GM23338 (cell line): ENCODE data around the gene VPS52. TPM values are rescaled to one million over a fixed set of nuclear protein-coding genes. Genes with fewer than 3 reads are reported as not detected.

Experiments used
- ATAC-seq: fragments of 200-7000 bp; cut with Tn5 transposase; 3 replicates; pipeline ENCODE4 v1.9.1; 2020
- DNase-seq: peaks from one replicate; pipeline ENCODE4 v3.0.0-alpha.2; 2015; ENCODE audit warnings: low spot score
- H2AFZ ChIP-seq: fragments of 200-600 bp; sonication (generic); 2 replicates; pipeline ENCODE4 v1.8.0; 2016; ENCODE audit warnings: antibody characterized with exemption, mild to moderate bottlenecking, moderate library complexity
- H3F3A ChIP-seq: fragments of 200-600 bp; sonication (generic); replicated peaks from 2 replicates; pipeline ENCODE4 v1.8.0; 2017; ENCODE audit warnings: antibody characterized with exemption, mixed run types, low read depth
- H3K27ac ChIP-seq: fragments of 200-600 bp; sonication (generic); 2 replicates; pipeline ENCODE4 v1.6.1; 2016; ENCODE audit warnings: low read depth
- H3K27me3 ChIP-seq: fragments of 200-600 bp; sonication (generic); 2 replicates; pipeline ENCODE4 v1.8.0; 2016; ENCODE audit warnings: mild to moderate bottlenecking, mixed run types, moderate library complexity; ENCODE audit not compliant: insufficient read depth
- H3K36me3 ChIP-seq: fragments of 200-600 bp; sonication (generic); 2 replicates; pipeline ENCODE4 v1.8.0; 2016; ENCODE audit warnings: mild to moderate bottlenecking; ENCODE audit not compliant: insufficient read depth
- H3K4me1 ChIP-seq: fragments of 200-600 bp; sonication (generic); 2 replicates; pipeline ENCODE4 v1.8.0; 2016; ENCODE audit warnings: mild to moderate bottlenecking, moderate library complexity; ENCODE audit not compliant: insufficient read depth
- H3K4me2 ChIP-seq: fragments of 200-600 bp; sonication (generic); 2 replicates; pipeline ENCODE4 v1.7.1; 2017; ENCODE audit warnings: mixed run types
- H3K4me3 ChIP-seq: fragments of 200-600 bp; sonication (generic); 2 replicates; pipeline ENCODE4 v1.6.1; 2016; ENCODE audit warnings: mixed run types
- H3K79me2 ChIP-seq: fragments of 200-600 bp; sonication (generic); replicated peaks from 2 replicates; pipeline ENCODE4 v1.8.0; 2017; ENCODE audit warnings: mild to moderate bottlenecking; ENCODE audit not compliant: insufficient read depth
- H3K9me2 ChIP-seq: fragments of 200-600 bp; sonication (generic); 2 replicates; pipeline ENCODE4 v1.8.0; 2017; ENCODE audit not compliant: insufficient read depth
- H4K20me1 ChIP-seq: fragments of 200-600 bp; sonication (generic); replicated peaks from 2 replicates; pipeline ENCODE4 v1.8.0; 2017; ENCODE audit warnings: mild to moderate bottlenecking; ENCODE audit not compliant: insufficient read depth
- H3K27ac Mint-ChIP-seq: 2 replicates; pipeline ENCODE4 v1.8.0; 2020; ENCODE audit warnings: inconsistent platforms, mild to moderate bottlenecking, moderate library complexity, mixed read lengths
- H3K27me3 Mint-ChIP-seq: 3 replicates; pipeline ENCODE4 v1.8.0; 2022; ENCODE audit warnings: low read depth, mild to moderate bottlenecking, moderate library complexity, mixed read lengths, inconsistent platforms; ENCODE audit not compliant: insufficient read depth, poor library complexity
- H3K36me3 Mint-ChIP-seq: 3 replicates; pipeline ENCODE4 v1.8.0; 2021; ENCODE audit warnings: low read depth, mild to moderate bottlenecking, inconsistent platforms, moderate library complexity, mixed read lengths
- H3K4me1 Mint-ChIP-seq: 3 replicates; pipeline ENCODE4 v1.8.0; 2020; ENCODE audit warnings: mild to moderate bottlenecking, inconsistent platforms, mixed read lengths
- H3K4me3 Mint-ChIP-seq: 3 replicates; pipeline ENCODE4 v1.8.0; 2021; ENCODE audit warnings: moderate library complexity, mild to moderate bottlenecking, inconsistent platforms, mixed read lengths
- H3K9me3 Mint-ChIP-seq: 3 replicates; pipeline ENCODE4 v1.8.0; 2020; ENCODE audit warnings: moderate library complexity, mild to moderate bottlenecking, inconsistent platforms, mixed read lengths
- CREB1 ChIP-seq: fragments of 250-450 bp; sonication (Bioruptor Pico); IDR thresholded peaks from 2 replicates; pipeline ENCODE4 v1.5.0; 2020; ENCODE audit warnings: low read depth, mild to moderate bottlenecking, moderate library complexity
- ETS1 ChIP-seq: IDR thresholded peaks from 2 replicates; pipeline ENCODE4 v1.6.1; 2016; ENCODE audit warnings: antibody characterized with exemption
- POLR2AphosphoS5 ChIP-seq: IDR thresholded peaks from 2 replicates; pipeline ENCODE4 v1.6.1; 2016; ENCODE audit warnings: antibody characterized with exemption, low read depth
- STAT1 ChIP-seq: IDR thresholded peaks from one replicate; pipeline ENCODE4 v1.6.1; 2016; ENCODE audit warnings: antibody characterized with exemption; ENCODE audit not compliant: unreplicated experiment
- polyA plus RNA-seq: library from polyadenylated mRNA; unstranded; fragments of >200 nt; fragmentation: Nextera tagmentation; extraction: Ambion mirVana; gene quantifications from 2 replicates; pipeline ENCODE4 v1.2.1, GENCODE V29; 2016
- total RNA-seq: library from RNA; depleted of rRNA; stranded (reverse); fragments of >200 nt; shearing (Covaris generic); gene quantifications from 2 replicates; pipeline ENCODE4 v1.2.3, GENCODE V29; 2014
- TF ChIP-seq, protein P1 (sequence below), 2 experiments: fragments of 200-600 bp in 1 of 2; sonication (generic) in 1 of 2; conservative IDR thresholded peaks; 2 replicates each; pipeline versions ENCODE4 v1.5.1 to v1.6.1; 2016 to 2017; ENCODE audit warnings: antibody characterized with exemption in 2 of 2, low read depth in 2 of 2, mild to moderate bottlenecking in 2 of 2, moderate library complexity in 1 of 2
- TF ChIP-seq, protein P2 (sequence below): IDR thresholded peaks from one replicate; pipeline ENCODE4 v1.6.1; 2018; ENCODE audit warnings: antibody characterized with exemption; ENCODE audit not compliant: unreplicated experiment

VPS52 gene
- total and polyA plus RNA-seq, 2 experiments from 2014 or later = 27.9 to 31.1 TPM

DNA sequence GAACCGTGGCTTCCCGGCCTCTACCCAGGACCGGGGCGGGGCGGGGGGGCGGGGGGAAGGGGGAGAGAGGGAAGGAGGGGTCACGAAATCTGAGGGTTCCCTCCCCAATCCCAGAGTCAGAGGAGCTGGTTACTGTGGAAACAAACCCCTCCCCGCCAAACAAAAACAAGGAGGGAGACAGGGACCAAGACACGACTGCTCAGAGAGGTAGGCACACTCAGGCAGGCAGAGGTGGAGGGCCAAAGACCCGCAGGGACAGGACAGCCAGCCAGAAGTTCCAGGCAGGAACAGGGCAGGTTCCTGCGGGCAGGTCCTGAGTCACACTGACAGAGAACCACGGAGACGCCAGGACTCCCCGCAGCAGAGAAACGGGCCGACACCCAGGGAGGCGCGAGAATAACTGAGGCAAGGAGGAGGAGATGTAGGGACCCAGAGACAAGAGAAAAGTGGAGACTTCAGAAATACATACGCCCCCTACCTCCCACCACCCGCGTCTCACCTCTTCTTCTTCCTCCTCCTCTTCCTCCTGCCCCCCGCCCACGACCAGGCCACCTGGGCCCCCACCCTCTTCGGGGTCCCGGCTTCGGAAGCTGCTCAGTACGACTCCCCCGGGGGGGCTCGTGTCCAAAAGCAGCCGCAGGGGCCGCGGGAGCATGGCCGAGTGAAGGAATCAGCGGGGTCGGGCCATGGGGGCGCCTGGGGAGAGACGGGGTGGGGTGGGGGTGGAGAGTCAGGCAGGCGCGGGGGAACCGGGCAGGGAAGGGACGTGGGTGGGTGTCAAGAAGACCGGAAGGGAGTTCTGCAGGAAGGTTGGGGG lies 26.5 kb upstream of the VPS52 start:
- H3K27ac ChIP-seq = peak overlapping the region; percentile 78; the same call in 1 of the 2 replicates
- H3K9me3 Mint-ChIP-seq = no peaks in the 10 kb centered on the region
- TF ChIP-seq, protein P1, sequence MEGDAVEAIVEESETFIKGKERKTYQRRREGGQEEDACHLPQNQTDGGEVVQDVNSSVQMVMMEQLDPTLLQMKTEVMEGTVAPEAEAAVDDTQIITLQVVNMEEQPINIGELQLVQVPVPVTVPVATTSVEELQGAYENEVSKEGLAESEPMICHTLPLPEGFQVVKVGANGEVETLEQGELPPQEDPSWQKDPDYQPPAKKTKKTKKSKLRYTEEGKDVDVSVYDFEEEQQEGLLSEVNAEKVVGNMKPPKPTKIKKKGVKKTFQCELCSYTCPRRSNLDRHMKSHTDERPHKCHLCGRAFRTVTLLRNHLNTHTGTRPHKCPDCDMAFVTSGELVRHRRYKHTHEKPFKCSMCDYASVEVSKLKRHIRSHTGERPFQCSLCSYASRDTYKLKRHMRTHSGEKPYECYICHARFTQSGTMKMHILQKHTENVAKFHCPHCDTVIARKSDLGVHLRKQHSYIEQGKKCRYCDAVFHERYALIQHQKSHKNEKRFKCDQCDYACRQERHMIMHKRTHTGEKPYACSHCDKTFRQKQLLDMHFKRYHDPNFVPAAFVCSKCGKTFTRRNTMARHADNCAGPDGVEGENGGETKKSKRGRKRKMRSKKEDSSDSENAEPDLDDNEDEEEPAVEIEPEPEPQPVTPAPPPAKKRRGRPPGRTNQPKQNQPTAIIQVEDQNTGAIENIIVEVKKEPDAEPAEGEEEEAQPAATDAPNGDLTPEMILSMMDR (conservative IDR thresholded peaks at IDR 0.05; ENCODE audit: low read depth in 2 of 2) = peak; percentile 7 to 25; a peak in 2 of 4 replicates
- no peak for TF ChIP-seq STAT1
- no peak for TF ChIP-seq ETS1
- H3K27me3 ChIP-seq = no peaks in the 10 kb centered on the region
- peaks cover 19% of the 10 kb centered on the region; the same call in 1 of the 2 replicates for H3F3A ChIP-seq
- no peaks in the 10 kb centered on the region for H3K4me1 ChIP-seq
- H3K4me2 ChIP-seq = peak overlapping the region; percentile 99
- H3K4me1 Mint-ChIP-seq = peaks cover 25% of the 10 kb centered on the region
- peaks cover 19% of the 10 kb centered on the region for H4K20me1 ChIP-seq
- ATAC-seq = peak; percentile 61
- peak; percentile 93 for DNase-seq
- H3K4me3 Mint-ChIP-seq = peak overlapping the region; percentile 97
- H3K36me3 ChIP-seq = no peaks in the 10 kb centered on the region
- peak overlapping the region; percentile 98 for H3K27ac Mint-ChIP-seq
- H3K79me2 ChIP-seq = peaks cover 32% of the 10 kb centered on the region
- H2AFZ ChIP-seq = peak overlapping the region; percentile 93; the same call in 1 of the 2 replicates
- H3K4me3 ChIP-seq = peak overlapping the region; percentile 100
- H3K9me2 ChIP-seq = no peaks in the 10 kb centered on the region
- peaks cover 23% of the 10 kb centered on the region for H3K27me3 Mint-ChIP-seq
- peaks cover 19% of the 10 kb centered on the region for H3K36me3 Mint-ChIP-seq

DNA sequence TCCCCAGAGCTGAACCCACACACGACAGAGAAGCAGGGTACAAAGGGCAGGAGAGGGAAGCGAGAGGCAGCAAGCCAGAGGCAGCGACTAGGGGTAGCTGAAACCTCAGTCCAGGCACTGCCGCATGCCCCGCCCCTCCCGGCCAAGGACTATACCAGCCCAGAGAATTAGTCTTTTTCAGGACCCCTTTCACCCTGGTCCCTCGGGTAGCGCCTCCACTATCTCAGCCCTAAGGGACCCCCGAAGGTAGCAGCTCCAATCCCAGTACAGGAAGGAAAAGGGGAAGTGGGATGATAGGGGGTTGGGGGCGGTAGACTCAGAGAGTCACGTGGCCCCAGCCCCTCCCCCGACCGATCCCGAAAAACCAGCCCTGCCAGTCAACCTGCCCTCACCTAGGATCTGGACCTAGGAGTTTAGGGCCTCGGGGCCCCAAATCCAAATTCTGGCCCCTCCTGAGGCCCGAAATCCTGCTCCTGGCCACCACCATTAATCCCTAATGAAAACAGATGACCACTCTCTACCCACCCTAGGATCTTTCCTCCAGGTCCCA lies 25.8 kb upstream of the VPS52 start:
- H3K27ac ChIP-seq = peak overlapping the region; percentile 78

More for the DNA sequence above, 25.8 kb upstream of the VPS52 start:
- Mint-ChIP-seq H3K4me3 (peak overlapping the region; percentile 97), H3K4me1 (peaks cover 25% of the 10 kb centered on the region), H3K9me3 (no peaks in the 10 kb centered on the region), H3K36me3 (peaks cover 25% of the 10 kb centered on the region), H3K27me3 (peaks cover 23% of the 10 kb centered on the region), H3K27ac (peak overlapping the region; percentile 98)
- Histone ChIP-seq H3K79me2 (peaks cover 29% of the 10 kb centered on the region), H3K4me1 (no peaks in the 10 kb centered on the region), H3K9me2 (no peaks in the 10 kb centered on the region), H4K20me1 (peaks cover 13% of the 10 kb centered on the region; the same call in 1 of the 2 replicates), H3F3A (peaks cover 19% of the 10 kb centered on the region; the same call in 1 of the 2 replicates), H3K27me3 (no peaks in the 10 kb centered on the region), H3K4me3 (peak overlapping the region; percentile 100), H3K4me2 (peak overlapping the region; percentile 99), H3K36me3 (no peaks in the 10 kb centered on the region), H2AFZ (peak overlapping the region; percentile 93)
- TF ChIP-seq, protein P2, sequence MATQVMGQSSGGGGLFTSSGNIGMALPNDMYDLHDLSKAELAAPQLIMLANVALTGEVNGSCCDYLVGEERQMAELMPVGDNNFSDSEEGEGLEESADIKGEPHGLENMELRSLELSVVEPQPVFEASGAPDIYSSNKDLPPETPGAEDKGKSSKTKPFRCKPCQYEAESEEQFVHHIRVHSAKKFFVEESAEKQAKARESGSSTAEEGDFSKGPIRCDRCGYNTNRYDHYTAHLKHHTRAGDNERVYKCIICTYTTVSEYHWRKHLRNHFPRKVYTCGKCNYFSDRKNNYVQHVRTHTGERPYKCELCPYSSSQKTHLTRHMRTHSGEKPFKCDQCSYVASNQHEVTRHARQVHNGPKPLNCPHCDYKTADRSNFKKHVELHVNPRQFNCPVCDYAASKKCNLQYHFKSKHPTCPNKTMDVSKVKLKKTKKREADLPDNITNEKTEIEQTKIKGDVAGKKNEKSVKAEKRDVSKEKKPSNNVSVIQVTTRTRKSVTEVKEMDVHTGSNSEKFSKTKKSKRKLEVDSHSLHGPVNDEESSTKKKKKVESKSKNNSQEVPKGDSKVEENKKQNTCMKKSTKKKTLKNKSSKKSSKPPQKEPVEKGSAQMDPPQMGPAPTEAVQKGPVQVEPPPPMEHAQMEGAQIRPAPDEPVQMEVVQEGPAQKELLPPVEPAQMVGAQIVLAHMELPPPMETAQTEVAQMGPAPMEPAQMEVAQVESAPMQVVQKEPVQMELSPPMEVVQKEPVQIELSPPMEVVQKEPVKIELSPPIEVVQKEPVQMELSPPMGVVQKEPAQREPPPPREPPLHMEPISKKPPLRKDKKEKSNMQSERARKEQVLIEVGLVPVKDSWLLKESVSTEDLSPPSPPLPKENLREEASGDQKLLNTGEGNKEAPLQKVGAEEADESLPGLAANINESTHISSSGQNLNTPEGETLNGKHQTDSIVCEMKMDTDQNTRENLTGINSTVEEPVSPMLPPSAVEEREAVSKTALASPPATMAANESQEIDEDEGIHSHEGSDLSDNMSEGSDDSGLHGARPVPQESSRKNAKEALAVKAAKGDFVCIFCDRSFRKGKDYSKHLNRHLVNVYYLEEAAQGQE = no peak
- no peak for TF ChIP-seq ETS1
- peak; percentile 61 for TF ChIP-seq POLR2AphosphoS5
- no peak for TF ChIP-seq CREB1 (CRISPR knock-in tag)
- ATAC-seq (peak; percentile 53), DNase-seq (peak; percentile 90)
